ENCODE results near the gene SCRT2. TPM values are rescaled to one million over a fixed set of nuclear protein-coding genes. Genes with fewer than 3 reads are reported as not detected.

SCRT2 gene
- total RNA-seq, 1 donor from 2014 or later = not detected

DNA sequence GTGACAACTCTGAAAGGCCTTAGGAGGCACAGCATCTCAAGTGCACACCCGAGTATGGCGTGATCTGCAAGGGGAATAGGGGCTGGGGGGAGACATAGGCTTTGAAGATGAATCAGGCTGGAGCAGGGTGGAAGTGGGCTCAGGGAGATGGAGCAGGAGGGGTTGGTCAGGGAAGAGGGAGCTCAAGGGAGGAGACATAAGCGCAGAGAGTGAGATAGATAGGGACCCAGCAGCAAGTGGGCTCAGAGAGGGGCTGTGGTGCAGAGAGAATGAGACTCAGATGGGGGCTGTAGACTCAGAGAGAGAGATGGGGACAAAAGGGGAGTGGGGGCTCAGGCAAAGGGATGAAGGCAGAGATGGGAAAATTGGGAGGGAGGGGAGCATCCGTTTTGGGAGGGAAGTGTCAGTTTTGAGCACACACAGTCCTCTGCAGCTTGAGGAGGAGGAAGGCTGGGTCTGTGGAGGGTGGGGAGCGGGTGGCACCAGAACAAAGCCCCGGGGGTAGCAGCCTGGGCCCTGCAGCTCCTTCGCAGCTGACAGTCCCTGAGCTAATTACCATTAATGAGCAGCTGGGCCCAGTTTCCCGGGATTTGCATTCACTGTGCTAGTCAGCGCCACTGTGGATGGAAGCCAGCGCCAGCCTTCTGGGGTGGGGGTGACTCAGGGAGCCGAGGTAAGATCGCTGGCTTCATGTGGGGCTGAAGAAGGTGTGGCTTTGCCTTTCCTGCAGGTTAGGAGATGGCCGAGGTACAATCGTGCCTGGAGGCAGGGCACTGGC lies 41.3 kb downstream of the SCRT2 start:
- no peak for DNase-seq (ENCODE audit: low read depth)

DNA sequence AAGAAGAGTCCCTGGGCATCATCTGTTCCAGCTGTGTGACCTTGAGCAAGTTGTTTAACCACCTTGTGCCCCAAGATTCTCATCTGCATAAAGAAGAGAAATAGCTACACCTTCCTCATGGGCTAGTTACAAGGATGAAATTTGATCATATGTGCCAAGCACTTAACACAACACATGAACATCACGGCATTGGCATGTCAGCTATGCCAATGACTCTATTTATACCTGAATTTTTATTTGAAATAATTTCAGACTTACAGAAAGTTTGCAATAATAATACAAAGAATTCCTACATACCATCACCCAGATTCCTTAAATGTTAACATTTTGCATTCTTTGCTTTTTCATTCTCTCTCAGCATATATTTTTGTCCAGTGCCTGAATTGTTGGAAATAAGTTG lies 44.5 kb downstream of the SCRT2 start:
- no peak for DNase-seq (ENCODE audit: low read depth)

DNA sequence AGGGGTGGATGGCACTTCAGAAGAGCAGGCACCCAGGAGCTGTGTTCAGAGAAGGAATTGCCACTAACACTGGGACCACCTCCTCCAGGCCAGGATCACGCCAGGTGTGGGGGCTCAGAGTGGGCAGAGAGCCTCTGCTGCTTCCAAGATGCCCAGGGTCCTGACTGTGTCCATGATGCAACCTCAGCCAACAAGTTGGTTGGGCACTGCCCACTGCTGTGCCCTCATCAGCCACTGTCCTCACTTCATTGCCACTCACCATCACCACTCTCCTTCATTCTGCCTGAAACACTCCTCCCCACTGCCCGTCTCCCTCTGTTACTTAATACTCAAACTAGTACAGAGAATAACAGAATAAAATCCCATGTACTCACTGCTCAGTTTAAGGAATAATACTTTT lies 49.0 kb downstream of the SCRT2 start:
- no peak for DNase-seq (ENCODE audit: low read depth)

DNA sequence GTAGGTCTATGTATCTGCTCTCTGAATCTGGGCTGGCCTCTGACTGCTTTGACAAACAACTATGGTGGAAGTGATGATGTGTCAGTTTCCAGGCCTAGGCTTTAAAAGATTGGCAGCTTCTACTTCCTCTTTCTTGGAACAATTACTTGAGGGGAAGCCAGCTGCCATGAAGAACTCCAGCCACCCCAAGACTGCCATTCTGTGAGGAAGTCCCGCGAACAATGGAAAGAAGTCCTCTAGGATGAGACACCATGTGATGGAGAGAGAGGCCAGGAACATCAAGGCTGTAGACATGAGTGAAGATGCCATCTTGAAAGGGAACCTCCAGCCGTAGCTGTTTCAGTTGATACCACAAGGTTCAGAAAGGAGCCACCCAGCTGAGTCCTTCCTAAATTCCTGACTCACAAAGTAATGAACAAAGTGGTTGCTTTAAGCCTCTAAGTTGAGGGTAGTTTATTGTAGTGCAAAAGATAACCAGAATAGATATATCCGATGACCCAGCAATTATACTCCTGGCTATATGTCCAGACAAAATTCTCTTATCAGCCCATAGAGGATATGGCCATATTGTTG lies 50.2 kb downstream of the SCRT2 start:
- DNase-seq (ENCODE audit: low read depth) = no peak

DNA sequence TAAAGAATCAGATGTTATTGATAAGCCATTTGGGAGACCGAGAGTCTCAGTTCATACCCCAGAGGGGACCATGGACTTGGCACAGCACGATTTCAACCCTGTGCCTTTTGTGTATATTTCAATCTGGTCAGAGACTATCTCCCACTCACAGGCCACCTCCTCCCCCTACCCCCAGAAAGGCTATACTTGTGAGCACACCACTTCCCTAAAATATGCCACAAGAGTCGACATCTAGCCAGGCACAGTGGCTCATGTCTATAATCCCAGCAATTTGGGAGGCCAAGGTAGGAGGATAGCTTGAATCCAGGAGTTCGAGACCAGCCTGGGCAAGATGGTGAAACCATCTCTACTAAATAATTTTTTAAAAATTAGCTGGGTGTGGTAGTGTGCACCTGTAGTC lies 51.9 kb downstream of the SCRT2 start:
- no peak for DNase-seq (ENCODE audit: low read depth)

DNA sequence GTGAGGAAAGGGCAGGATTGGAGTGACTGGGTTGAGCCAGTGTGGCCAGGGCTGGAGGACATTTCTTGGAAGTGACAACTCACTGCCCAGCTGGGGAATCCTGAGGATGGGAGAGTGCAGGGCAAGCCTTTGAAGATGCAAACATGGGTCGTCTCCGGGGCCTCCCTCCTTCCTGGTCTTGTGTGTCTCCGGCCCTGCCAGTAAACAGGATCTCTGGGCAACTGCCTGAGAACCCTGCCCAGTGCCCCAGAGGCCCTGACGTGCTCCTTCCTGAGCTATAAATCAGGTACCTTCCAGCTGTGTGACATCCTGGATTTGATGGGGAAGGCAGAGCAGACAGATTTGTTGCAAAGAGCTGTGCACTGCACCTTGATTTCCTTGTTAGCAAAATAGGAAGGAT lies 52.6 kb downstream of the SCRT2 start:
- DNase-seq (ENCODE audit: low read depth) = no peak

DNA sequence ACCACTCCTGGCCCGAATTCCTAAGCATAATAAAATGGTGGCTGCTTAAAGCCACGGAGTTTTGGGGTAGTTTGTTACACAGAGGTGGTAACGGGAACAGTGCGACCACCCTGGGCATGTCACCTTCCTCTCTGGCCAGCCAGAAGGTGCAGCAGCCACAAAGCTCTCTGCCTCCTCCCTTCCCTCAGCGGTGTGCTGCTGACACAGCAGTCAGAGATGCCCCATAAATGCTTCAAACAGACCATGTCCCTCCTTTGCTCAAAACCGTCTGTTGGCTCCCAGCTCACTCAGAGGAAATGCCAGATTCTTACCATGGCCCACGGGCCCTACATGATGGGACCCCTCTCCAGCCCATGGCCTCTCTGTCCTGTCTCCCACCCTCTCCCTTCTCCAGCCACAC lies 53.4 kb downstream of the SCRT2 start:
- DNase-seq (ENCODE audit: low read depth) = no peak

DNA sequence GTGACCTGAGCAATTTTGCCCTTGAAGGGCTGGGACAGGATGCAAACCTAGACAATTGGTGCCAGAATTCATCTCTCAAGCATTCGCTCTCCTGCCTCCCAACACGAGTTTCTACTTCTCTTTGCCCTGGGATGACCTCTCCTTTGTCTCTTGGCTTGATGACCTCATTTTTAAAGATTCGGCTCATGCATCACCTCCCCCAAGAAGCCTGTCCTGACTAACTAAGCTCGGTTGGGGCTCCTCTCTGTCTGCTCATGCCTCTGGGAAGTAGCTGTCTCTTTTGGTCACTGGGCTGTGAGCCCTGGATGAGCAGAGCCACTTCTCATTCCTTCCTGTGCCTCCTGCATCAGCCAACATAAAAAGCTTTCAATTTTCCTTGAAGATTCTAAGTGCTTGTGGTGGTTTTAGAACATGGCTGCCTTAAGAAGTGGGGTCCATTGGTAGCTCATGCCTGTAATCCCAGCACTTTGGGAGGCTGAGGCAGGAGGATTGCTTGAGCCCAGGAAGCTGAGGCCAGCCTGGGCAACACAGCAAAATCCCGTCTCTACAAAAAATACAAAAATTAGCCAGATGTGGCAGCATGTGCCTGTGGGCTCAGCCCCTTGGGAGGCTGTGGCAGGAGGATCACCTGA lies 54.4 kb downstream of the SCRT2 start:
- DNase-seq (ENCODE audit: low read depth) = peak; percentile 13

DNA sequence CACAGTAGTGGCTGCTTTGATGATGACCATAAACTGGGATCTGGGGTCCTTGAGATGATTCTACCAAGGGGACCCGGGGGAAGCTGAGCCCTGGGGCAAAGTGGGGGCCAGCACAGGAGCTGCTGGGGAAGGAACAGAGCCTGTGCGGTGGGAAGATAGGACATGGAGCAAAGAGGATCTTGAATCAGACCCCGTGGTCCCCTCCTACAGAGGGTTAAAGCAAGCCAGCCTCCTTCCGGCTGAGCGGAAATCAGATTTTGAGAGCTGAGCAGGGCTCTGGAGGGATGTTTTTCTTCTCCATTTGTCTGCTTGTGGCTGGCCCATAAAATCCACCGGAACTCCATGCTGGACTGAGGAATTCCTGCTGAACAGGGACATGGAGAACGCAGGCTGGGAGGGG lies 55.4 kb downstream of the SCRT2 start:
- DNase-seq (ENCODE audit: low read depth) = no peak

DNA sequence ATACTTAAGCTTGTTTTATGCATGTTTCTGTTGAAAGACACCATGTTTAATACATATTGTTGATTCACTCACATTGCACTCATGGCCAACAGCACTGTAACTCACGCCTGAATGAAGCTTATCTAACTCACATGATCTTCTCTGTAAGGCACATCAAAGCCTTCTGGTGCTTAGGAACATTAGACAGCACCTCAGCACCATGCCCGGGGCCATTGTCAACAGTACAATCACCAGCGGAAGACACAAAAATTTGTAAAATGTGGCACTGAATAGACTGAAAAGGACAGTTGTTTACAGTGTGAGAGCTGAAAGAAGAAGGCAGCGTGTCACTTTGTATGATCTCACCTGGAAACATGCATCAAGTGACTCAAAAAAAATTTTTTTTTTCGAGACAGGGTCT lies 56.6 kb downstream of the SCRT2 start:
- DNase-seq (ENCODE audit: low read depth) = no peak

DNA sequence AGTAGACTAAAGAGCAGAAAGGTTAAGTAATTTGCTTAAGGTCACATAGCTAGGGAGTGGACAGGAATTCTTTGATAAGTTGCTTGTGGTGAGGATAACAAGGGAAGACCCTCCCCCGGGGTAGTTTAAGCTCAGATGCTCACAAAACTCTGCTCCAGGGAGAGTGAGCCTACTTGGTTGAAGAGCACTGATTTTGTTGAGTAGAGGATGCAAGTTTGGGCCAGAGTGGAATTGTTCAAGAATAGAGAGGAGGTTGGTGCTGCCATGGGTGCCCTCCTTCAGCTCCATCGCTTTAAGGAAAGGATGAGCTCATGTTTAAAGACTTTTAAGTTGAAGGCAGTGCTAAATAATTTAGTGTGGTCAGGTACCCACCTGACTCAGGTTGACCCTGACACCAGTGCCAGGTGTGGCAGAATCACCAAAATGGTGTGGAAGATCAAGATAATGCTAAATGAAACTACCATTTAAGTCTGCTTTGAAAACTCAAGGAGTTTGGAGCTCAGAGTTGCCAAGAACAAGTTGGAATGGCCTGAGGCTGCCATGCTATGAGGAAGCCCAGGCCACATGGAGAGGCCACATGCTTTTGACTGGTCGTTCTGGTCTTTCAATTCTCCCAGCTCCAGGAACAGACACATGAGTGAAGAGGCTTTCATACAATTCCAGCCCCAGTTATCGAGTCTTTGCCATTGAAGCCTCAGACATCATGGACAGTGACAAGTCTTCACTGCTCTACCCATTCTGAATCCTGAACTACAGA lies 57.5 kb downstream of the SCRT2 start:
- DNase-seq (ENCODE audit: low read depth) = no peak

DNA sequence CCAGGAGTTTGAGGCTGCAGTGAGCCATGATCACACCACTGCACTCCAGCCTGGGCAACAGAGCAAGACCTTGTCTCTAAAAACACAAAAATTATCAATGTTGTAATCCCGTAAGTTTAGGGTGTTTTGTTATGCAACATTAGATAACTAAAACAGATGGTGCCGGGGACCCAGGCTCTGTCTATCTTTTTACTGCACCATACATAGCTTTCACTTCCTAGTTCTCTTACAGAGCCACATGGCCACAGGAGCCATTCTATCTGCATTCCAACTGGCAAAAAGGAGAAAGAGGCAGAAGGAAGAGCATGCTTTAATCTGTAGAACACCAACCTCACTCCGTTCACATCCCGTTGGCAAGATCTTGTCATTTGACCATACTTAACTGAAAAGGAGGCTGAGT lies 60.1 kb downstream of the SCRT2 start:
- no peak for DNase-seq (ENCODE audit: low read depth)

DNA sequence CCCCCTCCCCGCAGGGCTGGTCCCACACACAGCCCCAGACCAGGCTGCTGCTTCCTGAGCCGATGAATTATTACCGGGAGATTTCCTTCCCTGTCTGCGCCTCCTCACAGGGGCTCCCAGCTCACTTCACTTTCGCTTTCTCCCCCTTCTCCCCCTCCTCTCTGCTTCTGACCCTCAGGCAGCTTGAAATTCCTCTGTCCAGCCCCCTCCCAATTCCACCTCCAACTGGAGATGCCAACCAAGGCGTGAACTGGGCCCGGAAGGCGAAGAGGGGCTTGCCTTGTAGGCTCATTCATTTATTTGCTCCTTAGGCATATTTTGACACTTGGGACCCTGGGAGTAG lies 63.8 kb downstream of the SCRT2 start:
- DNase-seq (ENCODE audit: low read depth) = no peak

Other genes with a start within 250 kb of the SCRT2 start
- gene TBC1D20, start 213.3 kb downstream of the SCRT2 start, total RNA-seq = 34.2 and 36.9 TPM in 2 replicates
- gene CSNK2A1, start 132.0 kb downstream of the SCRT2 start, total RNA-seq = 222 TPM in 2 replicates
- gene TCF15, start 65.5 kb downstream of the SCRT2 start, total RNA-seq = not detected in 2 replicates
- 41.5 and 58.9 TPM in 2 replicates for gene SRXN1, start 22.6 kb downstream of the SCRT2 start, total RNA-seq
- 1.6 and 1.9 TPM in 2 replicates for gene SLC52A3, start 92.7 kb upstream of the SCRT2 start, total RNA-seq
- gene FAM110A, start 157.9 kb upstream of the SCRT2 start, total RNA-seq = 3.2 and 3.6 TPM in 2 replicates
- gene ANGPT4, start 240.5 kb upstream of the SCRT2 start, total RNA-seq = not detected in 2 replicates

Measured in renal cortical epithelial cell (primary cell).